Psoas muscle (tissue), 8 donors: ENCODE data around the gene SYT2. TPM values are rescaled to one million over a fixed set of nuclear protein-coding genes. Genes with fewer than 3 reads are reported as not detected.
"Not testable (repeated sequence)": the region's sequence is repeated elsewhere in the genome, so short reads cannot be mapped to it uniquely, and the experiment has no call there.

Experiments
- ATAC-seq, 4 donors: fragments of 200-7000 bp; cut with Tn5 transposase; one replicate each; pipeline ENCODE4 v1.9.1; 2020; ENCODE audit warnings: moderate library complexity in 3 of 4, mild to moderate bottlenecking in 2 of 4
- DNase-seq, 2 donors: peaks; one replicate each; pipeline ENCODE4 v3.0.0-alpha.2; 2020
- H3K27ac ChIP-seq: fragments of 200-600 bp; one replicate; pipeline ENCODE4 v1.8.0; 2022
- H3K27me3 ChIP-seq, 3 donors: fragments of 200-600 bp in 1 of 3; one replicate each; pipeline versions ENCODE4 v1.6.1 to v1.8.0; 2013 to 2022; ENCODE audit warnings: low read length in 2 of 3, mild to moderate bottlenecking in 2 of 3, moderate library complexity in 1 of 3; ENCODE audit not compliant: insufficient read depth in 3 of 3
- H3K36me3 ChIP-seq, 2 donors: fragments of 200-600 bp in 1 of 2; one replicate each; pipeline versions ENCODE4 v1.6.1 to v1.8.0; 2013 to 2022; ENCODE audit warnings: low read depth in 1 of 2, mild to moderate bottlenecking in 1 of 2, moderate library complexity in 1 of 2; ENCODE audit not compliant: insufficient read depth in 1 of 2
- H3K4me1 ChIP-seq: fragments of 200-600 bp; one replicate; pipeline ENCODE4 v1.8.0; 2022
- H3K4me3 ChIP-seq: fragments of 200-600 bp; one replicate; pipeline ENCODE4 v1.8.0; 2022; ENCODE audit warnings: mild to moderate bottlenecking
- H3K9me3 ChIP-seq: fragments of 200-600 bp; one replicate; pipeline ENCODE4 v1.8.0; 2022
- WGBS, 3 donors: extraction: QIAGEN DNeasy Blood & Tissue Kit; methylation state at CpG; one replicate each; pipeline versions ENCODE4 v1.1.6 to v1.1.7; 2013; 5-methylcytosine and 5-hydroxymethylcytosine counted together
- intact Hi-C, 2 donors: fragments of 100-400 bp; cut with DNase I; formaldehyde crosslinking; loops; one replicate each; pipeline versions ENCODE4 v1.11.0 to v1.14.2; 2022
- polyA plus RNA-seq, 3 donors: library from polyadenylated mRNA; stranded (reverse); fragments of 200-250 nt; gene quantifications; one replicate each; pipeline ENCODE4 v1.2.3, GENCODE V29; 2013
- total RNA-seq, 4 donors: library from RNA; stranded (reverse); fragmentation: NEBNext Ultra II Directional in 2 of 4; extraction: Animal tissue kit (Norgen Biotek cat#: 25700) in 2 of 4; gene quantifications; one replicate each; pipeline versions ENCODE4 v1.2.1 to v1.2.4, GENCODE V29; 2021 to 2023
- TF ChIP-seq, protein P1 (sequence below): fragments of 200-600 bp; IDR thresholded peaks from one replicate; pipeline ENCODE4 v1.8.0; 2022; ENCODE audit warnings: antibody characterized with exemption
- donor health status: healthy with polysubstance abuse.
- donor health status: DM: no; HTN: no; CAD: no; lungs with moderate emphysema.
- donor health status: Bipolar disorder and iron deficiency.
- donor health status: healthy.
- donor health status: DM: yes; HTN: yes; CAD: no.
- donor health status: DM: no; HTN: no; CAD: no.
- donor health status: DM: no; HTN: no; CAD: no.
- donor health status: DM: yes; HTN: yes; CAD: no.

The SYT2 gene
- total and polyA plus RNA-seq, 7 donors = 0.01 to 0.02 TPM; not detected in 5

DNA sequence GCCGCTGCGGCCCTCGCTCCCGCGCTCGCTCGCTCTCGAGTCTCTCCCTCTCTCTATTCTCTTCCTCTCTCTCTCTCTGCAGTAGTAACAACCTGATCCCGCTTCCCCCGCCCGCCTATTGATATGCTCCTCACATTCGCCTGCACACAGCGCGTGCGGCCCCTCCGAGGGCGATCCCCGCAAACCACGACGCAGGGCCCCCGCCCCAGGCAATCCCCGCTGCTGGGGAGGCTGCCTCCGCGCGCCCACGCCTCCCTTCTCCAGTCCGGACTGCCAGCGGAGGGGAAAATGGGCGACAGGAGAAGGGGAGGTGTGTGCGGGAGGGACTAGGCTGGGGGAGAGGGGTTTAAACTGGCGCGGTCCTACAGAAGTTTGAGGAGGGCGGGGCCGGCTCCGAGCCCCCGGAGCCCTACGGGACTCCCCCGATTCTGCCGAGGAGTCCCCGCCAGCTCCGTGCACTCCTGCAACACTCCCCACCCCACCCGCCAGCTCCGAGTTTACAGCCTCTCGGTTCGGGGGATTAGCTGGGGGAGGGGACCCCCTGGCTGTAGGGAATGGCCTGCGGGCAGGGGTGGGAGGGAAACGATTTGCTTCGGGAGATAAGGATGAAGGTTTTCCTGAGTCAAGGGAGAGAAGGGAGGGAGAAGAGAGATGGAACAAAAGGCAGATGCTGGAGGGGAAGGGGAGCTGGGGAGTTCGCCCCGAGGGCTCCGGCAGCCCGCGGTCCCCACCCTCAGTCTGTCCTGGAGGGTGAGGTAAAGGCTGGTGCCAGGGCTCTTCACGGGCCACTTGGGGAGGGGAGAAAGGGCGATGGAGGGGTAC lies 66.6 kb downstream of the SYT2 start:
- Histone ChIP-seq H3K4me3 (peak overlapping the region; percentile 55), H3K4me1 (peaks cover 5% of the 10 kb centered on the region), H3K9me3 (no peaks in the 10 kb centered on the region), H3K27ac (no peak overlapping the region), H3K27me3 (peaks cover 0 to 56% (median 16%) of the 10 kb centered on the region in 3 donors), H3K36me3 (no peaks in the 10 kb centered on the region)
- DNase-seq (peak in 1 of 2 donors; percentile 47), ATAC-seq (peak; percentile 25 to 64 (median 36))
- 1 to 4% (median 2%) methylated on average over 41 to 55 of the region's 55 CpGs for WGBS, 3 donors
- intact Hi-C loops = no loop called here
- TF ChIP-seq, protein P1, sequence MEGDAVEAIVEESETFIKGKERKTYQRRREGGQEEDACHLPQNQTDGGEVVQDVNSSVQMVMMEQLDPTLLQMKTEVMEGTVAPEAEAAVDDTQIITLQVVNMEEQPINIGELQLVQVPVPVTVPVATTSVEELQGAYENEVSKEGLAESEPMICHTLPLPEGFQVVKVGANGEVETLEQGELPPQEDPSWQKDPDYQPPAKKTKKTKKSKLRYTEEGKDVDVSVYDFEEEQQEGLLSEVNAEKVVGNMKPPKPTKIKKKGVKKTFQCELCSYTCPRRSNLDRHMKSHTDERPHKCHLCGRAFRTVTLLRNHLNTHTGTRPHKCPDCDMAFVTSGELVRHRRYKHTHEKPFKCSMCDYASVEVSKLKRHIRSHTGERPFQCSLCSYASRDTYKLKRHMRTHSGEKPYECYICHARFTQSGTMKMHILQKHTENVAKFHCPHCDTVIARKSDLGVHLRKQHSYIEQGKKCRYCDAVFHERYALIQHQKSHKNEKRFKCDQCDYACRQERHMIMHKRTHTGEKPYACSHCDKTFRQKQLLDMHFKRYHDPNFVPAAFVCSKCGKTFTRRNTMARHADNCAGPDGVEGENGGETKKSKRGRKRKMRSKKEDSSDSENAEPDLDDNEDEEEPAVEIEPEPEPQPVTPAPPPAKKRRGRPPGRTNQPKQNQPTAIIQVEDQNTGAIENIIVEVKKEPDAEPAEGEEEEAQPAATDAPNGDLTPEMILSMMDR = no peak

DNA sequence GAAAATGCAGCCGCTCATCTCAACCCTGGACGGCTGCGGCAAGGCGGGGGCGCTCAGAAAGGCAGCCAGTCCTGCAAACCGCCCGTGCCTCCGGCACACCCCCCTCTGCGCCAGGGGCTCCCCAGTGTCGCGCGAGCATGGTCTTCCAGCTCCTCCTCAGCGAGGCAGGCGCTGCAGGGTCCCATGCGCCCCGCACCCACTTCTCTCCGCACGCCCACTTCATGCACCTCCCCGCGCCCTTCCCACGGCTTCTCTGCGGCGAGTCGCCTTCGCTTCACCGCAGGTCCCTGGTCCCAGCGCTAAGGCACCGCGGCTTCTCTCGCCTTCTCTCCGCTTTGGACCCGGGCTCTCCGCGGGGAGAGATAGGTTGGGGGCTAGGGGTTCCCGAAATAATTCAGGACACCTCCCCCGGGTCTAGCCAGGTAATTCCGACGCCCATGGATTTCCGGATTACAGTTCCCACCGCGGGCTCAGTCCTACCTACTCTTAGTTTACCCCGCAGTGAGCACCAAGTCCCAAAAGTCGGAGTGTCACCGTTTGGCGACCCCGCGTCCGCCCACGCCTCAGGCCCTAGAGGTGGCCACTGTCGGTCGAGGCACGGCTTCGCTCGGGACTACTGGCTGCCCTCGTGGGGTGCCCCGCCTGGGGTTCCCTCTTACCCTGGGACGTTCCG lies 67.5 kb downstream of the SYT2 start:
- DNase-seq (no peak), ATAC-seq (peak in 3 of 4 donors; percentile 25 to 50 (median 33))
- H3K9me3 ChIP-seq = no peaks in the 10 kb centered on the region
- no peaks in the 10 kb centered on the region for H3K36me3 ChIP-seq
- TF ChIP-seq, protein P1 = no peak
- intact Hi-C loops = no loop called here
- H3K27me3 ChIP-seq = peaks cover 0 to 51% (median 16%) of the 10 kb centered on the region in 3 donors
- no peak overlapping the region for H3K27ac ChIP-seq
- peak overlapping the region; percentile 55 for H3K4me3 ChIP-seq
- H3K4me1 ChIP-seq = peaks cover 5% of the 10 kb centered on the region
- WGBS, 3 donors = 0 to 1% (median 1%) methylated on average over 48 to 58 of the region's 58 CpGs

DNA sequence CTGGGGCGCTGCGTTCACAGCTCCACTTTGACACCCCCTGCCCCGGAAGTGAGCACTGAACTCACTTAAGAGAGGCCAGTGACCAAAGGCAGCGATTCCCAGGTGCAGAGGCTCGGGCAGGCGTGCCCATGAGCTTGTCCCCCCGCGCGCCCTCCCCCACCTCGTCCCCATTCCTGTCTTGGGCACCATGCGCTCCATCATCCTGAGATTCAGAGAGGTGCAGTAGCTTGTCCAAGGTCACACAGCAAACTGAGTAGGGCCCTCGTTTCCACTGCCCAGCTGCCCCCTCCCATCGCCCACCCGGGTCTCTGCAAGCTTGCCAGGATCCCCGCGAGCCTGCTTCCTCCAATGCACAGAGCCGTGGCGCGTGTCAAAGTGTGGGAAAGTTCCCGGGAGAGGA lies 68.0 kb downstream of the SYT2 start:
- H3K36me3 ChIP-seq = no peaks in the 10 kb centered on the region
- no peak for DNase-seq
- intact Hi-C loops = no loop called here
- no peak overlapping the region for H3K4me3 ChIP-seq
- H3K27me3 ChIP-seq = peaks cover 0 to 50% (median 16%) of the 10 kb centered on the region in 3 donors
- TF ChIP-seq, protein P1 = no peak
- WGBS, 3 donors = 34 to 51% (median 37%) methylated on average over 15 to 20 of the region's 20 CpGs
- no peak overlapping the region for H3K27ac ChIP-seq
- no peak for ATAC-seq
- no peaks in the 10 kb centered on the region for H3K9me3 ChIP-seq
- H3K4me1 ChIP-seq = peaks cover 5% of the 10 kb centered on the region

DNA sequence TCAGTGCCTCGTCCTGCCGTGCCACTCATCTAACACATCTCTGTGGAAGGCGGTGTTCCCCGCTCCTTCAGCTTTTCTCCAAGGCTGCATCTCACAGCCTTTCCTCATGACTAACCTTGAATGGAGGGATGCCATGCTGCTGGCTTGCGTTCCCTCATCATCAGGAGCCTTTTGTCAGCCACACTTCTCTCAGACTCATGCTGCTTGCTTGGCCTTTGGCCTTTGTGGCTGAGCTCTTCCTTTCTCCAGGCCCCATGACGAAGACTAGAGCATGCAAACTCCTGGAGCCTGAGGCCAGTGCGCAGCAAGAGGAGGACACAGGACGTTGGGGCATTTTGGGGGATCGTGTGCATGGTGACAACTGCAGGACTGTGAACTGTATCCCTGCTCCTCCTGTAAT lies 70.8 kb downstream of the SYT2 start:
- Histone ChIP-seq H3K27me3 (peaks cover 0 to 45% (median 12%) of the 10 kb centered on the region in 3 donors), H3K27ac (no peak overlapping the region), H3K4me1 (peaks cover 5% of the 10 kb centered on the region), H3K4me3 (no peak overlapping the region), H3K9me3 (no peaks in the 10 kb centered on the region), H3K36me3 (no peaks in the 10 kb centered on the region)
- TF ChIP-seq, protein P1 = no peak
- DNase-seq (no peak), ATAC-seq (no peak)
- intact Hi-C loops = no loop called here
- 81 to 83% (median 81%) methylated on average over 9 of the region's 9 CpGs for WGBS, 3 donors

DNA sequence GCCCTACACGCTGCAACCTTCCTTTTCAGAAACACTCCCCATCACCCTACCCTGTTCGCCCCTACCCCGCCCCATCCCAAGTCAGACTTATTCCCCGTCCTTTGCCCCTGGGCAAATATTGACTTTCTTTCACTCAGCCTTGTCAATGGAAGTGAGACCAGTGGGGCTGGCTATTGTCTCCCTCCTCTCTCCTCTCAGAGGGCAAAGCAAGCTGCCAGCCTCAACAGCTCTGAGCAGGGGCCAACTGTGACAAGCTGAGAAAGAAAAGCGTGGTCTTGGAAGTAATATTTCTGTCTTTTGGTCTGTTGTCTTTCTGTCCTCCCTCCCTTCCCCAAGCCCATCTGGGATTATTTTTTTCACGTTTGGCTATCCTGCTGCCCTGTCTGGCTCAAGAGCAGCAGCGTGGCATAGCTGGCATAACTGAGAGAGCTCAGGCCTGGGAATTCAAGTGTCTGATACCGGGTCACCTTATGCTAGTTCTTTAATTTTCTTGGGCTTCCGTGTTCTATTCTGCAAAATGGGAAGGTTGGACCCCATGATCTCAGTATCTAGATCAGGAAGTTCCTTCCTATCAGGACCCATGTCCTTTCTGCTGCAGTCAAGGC lies 71.5 kb downstream of the SYT2 start:
- WGBS, 3 donors = 52 to 62% (median 60%) methylated on average over 9 of the region's 9 CpGs
- H3K27ac ChIP-seq, H3K36me3 ChIP-seq, ATAC-seq, intact Hi-C loops, H3K9me3 ChIP-seq, H3K4me3 ChIP-seq, H3K4me1 ChIP-seq, DNase-seq: not testable (repeated sequence)
- peaks cover 0 to 44% (median 6%) of the 10 kb centered on the region in 3 donors for H3K27me3 ChIP-seq
